GM12878 (cell line): ENCODE measurements around the gene SNRPN. TPM values are rescaled to one million over a fixed set of nuclear protein-coding genes. Genes with fewer than 3 reads are reported as not detected.

Experiments used
- ATAC-seq: fragments of 200-7000 bp; cut with Tn5 transposase; 3 replicates; pipeline ENCODE4 v1.9.1; 2020; ENCODE audit warnings: mild to moderate bottlenecking, moderate library complexity
- BruUV-seq: library from RNA; stranded (reverse); fragments of 400-500 nt; replicated peaks from 2 replicates; lab custom pipeline; 2021; lab: Mats Ljungman, UMichigan
- CTCF ChIA-PET: fragments of 300-600 bp; sonication (Branson Sonifier 250); formaldehyde crosslinking; extraction: SDS; loops from one replicate; lab custom pipeline; 2021; ENCODE audit warnings: inconsistent platforms; lab: Yijun Ruan, JAX
- POLR2A ChIA-PET: fragments of 350-600 bp; formaldehyde crosslinking; extraction: SDS; loops from one replicate; lab custom pipeline; 2021; ENCODE audit warnings: inconsistent platforms; lab: Charles Lee
- RAD21 ChIA-PET: fragments of 300-600 bp; sonication (Branson Sonifier 250); formaldehyde crosslinking; loops from one replicate; lab custom pipeline; 2023; ENCODE audit warnings: antibody characterized with exemption; ENCODE audit not compliant: unreplicated experiment; lab: Charles Lee
- SMC1A ChIA-PET: fragments of 300-600 bp; sonication (Branson Sonifier 250); formaldehyde crosslinking; loops from one replicate; lab custom pipeline; 2023; ENCODE audit not compliant: unreplicated experiment, uncharacterized antibody; lab: Charles Lee
- DNase-seq: peaks from one replicate; pipeline ENCODE4 v3.0.0-alpha.2; 2011; ENCODE audit warnings: low read depth, low spot score
- FAIRE-seq: peaks from 3 replicates; lab custom pipeline; 2011; peaks lifted over from hg19 to GRCh38; lab: Jason Lieb, UNC
- H2AFZ ChIP-seq: 2 replicates; pipeline ENCODE4 v1.6.0; 2011; ENCODE audit warnings: low read depth, low read length, control low read depth; ENCODE audit not compliant: control insufficient read depth
- H3K27ac ChIP-seq: 2 replicates; pipeline ENCODE4 v1.5.1; 2011; ENCODE audit warnings: control low read depth; ENCODE audit not compliant: control insufficient read depth, insufficient read depth
- H3K27me3 ChIP-seq, 2 experiments: replicated peaks in 1 of 2; 2 replicates each; pipeline versions ENCODE4 v1.6.0 to v1.6.1; 2011; ENCODE audit warnings: low read length in 1 of 2; ENCODE audit not compliant: control insufficient read depth in 2 of 2, insufficient read depth in 2 of 2
- H3K36me3 ChIP-seq, 2 experiments: 2 replicates each; pipeline ENCODE4 v1.5.1; 2011; ENCODE audit warnings: low read length in 1 of 2; ENCODE audit not compliant: control insufficient read depth in 2 of 2, insufficient read depth in 2 of 2
- H3K4me1 ChIP-seq: 2 replicates; pipeline ENCODE4 v1.6.1; 2011; ENCODE audit warnings: mild to moderate bottlenecking, low read length, moderate library complexity, mixed read lengths; ENCODE audit not compliant: control insufficient read depth, insufficient read depth
- H3K4me2 ChIP-seq: 2 replicates; pipeline ENCODE4 v1.6.0; 2011; ENCODE audit warnings: control low read depth; ENCODE audit not compliant: control insufficient read depth, insufficient read depth
- H3K4me3 ChIP-seq: fragments of 200-600 bp; sonication (generic); 2 replicates; pipeline ENCODE4 v1.5.1; 2016
- H3K79me2 ChIP-seq: 2 replicates; pipeline ENCODE4 v1.6.0; 2011; ENCODE audit warnings: low read length; ENCODE audit not compliant: control insufficient read depth, insufficient read depth
- H3K9ac ChIP-seq: 2 replicates; pipeline ENCODE4 v1.8.0; 2011; ENCODE audit warnings: low read length, control low read depth, mixed read lengths; ENCODE audit not compliant: control insufficient read depth, insufficient read depth
- H3K9me3 ChIP-seq: replicated peaks from 3 replicates; pipeline ENCODE4 v1.5.1; 2011; ENCODE audit warnings: mild to moderate bottlenecking, low read length; ENCODE audit not compliant: control insufficient read depth, insufficient read depth
- H4K20me1 ChIP-seq: 2 replicates; pipeline ENCODE4 v1.6.0; 2011; ENCODE audit not compliant: control insufficient read depth, insufficient read depth
- ATF7 ChIP-seq: fragments of 450-650 bp; IDR thresholded peaks from 2 replicates; pipeline ENCODE4 v1.6.1; 2016; ENCODE audit warnings: low read depth, mild to moderate bottlenecking
- CREB1 ChIP-seq: IDR thresholded peaks from 2 replicates; pipeline ENCODE4 v1.6.1; 2012; ENCODE audit warnings: low read depth, mild to moderate bottlenecking, inconsistent platforms
- CTCF ChIP-seq, 3 experiments: IDR thresholded peaks in 2 of 3; conservative IDR thresholded peaks in 1 of 3; 2 replicates each; pipeline ENCODE4 v1.5.1; 2011; ENCODE audit warnings: low read depth in 3 of 3, low read length in 3 of 3, mild to moderate bottlenecking in 3 of 3, control low read depth in 2 of 3, moderate library complexity in 2 of 3, inconsistent platforms in 1 of 3, mixed read lengths in 1 of 3; ENCODE audit not compliant: control insufficient read depth in 2 of 3, insufficient read depth in 1 of 3; ENCODE audit errors: extremely low read depth in 1 of 3
- E4F1 ChIP-seq: fragments of 450-650 bp; IDR thresholded peaks from 2 replicates; pipeline ENCODE4 v1.6.1; 2018; ENCODE audit warnings: borderline replicate concordance, mild to moderate bottlenecking; ENCODE audit not compliant: partially characterized antibody
- ESRRA ChIP-seq: IDR thresholded peaks from 2 replicates; pipeline ENCODE4 v1.6.1; 2012; ENCODE audit warnings: mild to moderate bottlenecking, low read length, improper control_type of control experiment
- FOS ChIP-seq: IDR thresholded peaks from 3 replicates; pipeline ENCODE4 v1.6.1; 2011; ENCODE audit warnings: borderline replicate concordance; ENCODE audit not compliant: insufficient read length; ENCODE audit errors: extremely low read depth
- LARP7 ChIP-seq: fragments of 450-650 bp; IDR thresholded peaks from 2 replicates; pipeline ENCODE4 v1.6.1; 2017; ENCODE audit warnings: mild to moderate bottlenecking
- MAX ChIP-seq: IDR thresholded peaks from 2 replicates; pipeline ENCODE4 v1.6.1; 2012; ENCODE audit warnings: low read depth, low read length, improper control_type of control experiment
- NR2F1 ChIP-seq: fragments of 450-650 bp; conservative IDR thresholded peaks from 2 replicates; pipeline ENCODE4 v1.6.1; 2017; ENCODE audit warnings: mild to moderate bottlenecking
- NRF1 ChIP-seq: conservative IDR thresholded peaks from 2 replicates; pipeline ENCODE4 v1.6.1; 2011; ENCODE audit warnings: mild to moderate bottlenecking, low read depth, low read length, improper control_type of control experiment
- PKNOX1 ChIP-seq: fragments of 450-650 bp; IDR thresholded peaks from 2 replicates; pipeline ENCODE4 v1.6.1; 2016; ENCODE audit warnings: mild to moderate bottlenecking
- RELA ChIP-seq: fragments of 450-650 bp; IDR thresholded peaks from 2 replicates; pipeline ENCODE4 v1.8.0; 2014; ENCODE audit warnings: borderline replicate concordance; ENCODE audit not compliant: partially characterized antibody
- REST ChIP-seq: IDR thresholded peaks from 2 replicates; pipeline ENCODE4 v1.6.1; 2012; ENCODE audit warnings: mild to moderate bottlenecking, low read depth, low read length
- TAF1 ChIP-seq: IDR thresholded peaks from 2 replicates; pipeline ENCODE4 v1.6.1; 2011; ENCODE audit warnings: mild to moderate bottlenecking, low read depth, low read length, borderline replicate concordance
- TCF12 ChIP-seq: IDR thresholded peaks from 2 replicates; pipeline ENCODE4 v1.6.1; 2011; ENCODE audit warnings: low read depth, mild to moderate bottlenecking, low read length
- WGBS: methylation state at CpG from one replicate; pipeline ENCODE4 v1.1.6; 2016; ENCODE audit warnings: low lambda C conversion rate; ENCODE audit not compliant: insufficient replicate concordance, insufficient coverage; ENCODE audit errors: missing lambda C conversion rate; 5-methylcytosine and 5-hydroxymethylcytosine counted together
- in situ Hi-C: fragments of 300-500 bp; cut with MboI; formaldehyde crosslinking; loops from 9 replicates; pipeline ENCODE4 v1.14.3; 2018; ENCODE audit warnings: mixed read lengths
- intact Hi-C: fragments of 100-400 bp; cut with micrococcal nuclease; formaldehyde crosslinking; loops from one replicate; pipeline ENCODE4 v1.14.2; 2022; ENCODE audit not compliant: unreplicated experiment
- polyA plus RNA-seq, 11 experiments: library from polyadenylated mRNA; depleted of rRNA in 4 of 11; unstranded in 6 of 11; stranded (reverse) in 5 of 11; fragments of >200 nt; fragmentation: Nextera tagmentation in 4 of 11; fragmentation: Illumina TruSeq in 1 of 11; extraction: Ambion mirVana in 4 of 11; extraction: Trizol in 1 of 11; gene quantifications; 1 replicate in 1 of 11; 2 replicates in 10 of 11; pipeline versions ENCODE4 v1.2.1 to v1.2.3, GENCODE V29; 2011 to 2016; ENCODE audit warnings: inconsistent platforms in 2 of 11, missing spikeins in 2 of 11, low read depth in 1 of 11
- total RNA-seq, 4 experiments: library from RNA; depleted of rRNA in 3 of 4; stranded (reverse); fragments of >200 nt in 3 of 4; fragmentation: Illumina TruSeq in 1 of 4; extraction: Trizol in 1 of 4; gene quantifications; 2 replicates each; pipeline versions ENCODE4 v1.2.1 to v1.2.3, GENCODE V29; 2013 to 2021

The SNRPN gene
- total and polyA plus RNA-seq, 10 of the 15 experiments (the other 5 are each of a cell fraction or from before 2014, with no cell fraction given) = 9.1 to 103 (median 45.5) TPM

- intact Hi-C loops = no loop called here
- Histone ChIP-seq H3K4me3 (no peak overlapping the region), H3K79me2 (no peaks in the 10 kb centered on the region), H3K9me3 (no peaks in the 10 kb centered on the region; the same call in 2 of the 3 replicates), H4K20me1 (no peaks in the 10 kb centered on the region), H3K4me2 (no peak overlapping the region), H3K36me3 (no peaks in the 10 kb centered on the region; a peak in 2 of 4 replicates), H2AFZ (no peak overlapping the region), H3K27me3 (no peaks in the 10 kb centered on the region), H3K4me1 (no peaks in the 10 kb centered on the region), H3K9ac (no peak overlapping the region), H3K27ac (no peak overlapping the region)
- SMC1A ChIA-PET = no interaction called here
- POLR2A ChIA-PET = no interaction called here
- WGBS = 83% methylated on average over 7 of the region's 7 CpGs
- TF ChIP-seq REST (no peak), TCF12 (no peak), E4F1 (no peak), ATF7 (no peak), PKNOX1 (no peak), LARP7 (no peak), ESRRA (no peak), FOS (no peak), RELA (no peak), MAX (no peak), CREB1 (no peak), NR2F1 (no peak), NRF1 (no peak), CTCF (IDR thresholded peaks at IDR 0.05 in 2 of 3, conservative IDR thresholded peaks at IDR 0.05 in 1 of 3; ENCODE audit: control insufficient read depth in 2 of 3, extremely low read depth in 1 of 3, insufficient read depth in 1 of 3, low read depth in 3 of 3, low read length in 3 of 3) (no peak), TAF1 (no peak)
- no TSS peak for BruUV-seq
- no peak for DNase-seq
- RAD21 ChIA-PET = no interaction called here
- no peak for FAIRE-seq
- ATAC-seq = no peak
- CTCF ChIA-PET = no interaction called here
- in situ Hi-C loops = no loop called here
Observed at GRCh38 chr15:24985224-24985623, 30.4 kb downstream of the SNRPN start.
